ENCODE data around the gene ANK3.

Gene ANK3

GRCh38 chr10:60280475-60280874 lies 109.2 kb downstream of the ANK3 start:
- DNase-seq (ENCODE audit: low read depth) = no peak

- no peak for DNase-seq (ENCODE audit: low read depth)
Measured at GRCh38 chr10:60277656-60278055, 112.0 kb downstream of the ANK3 start.

DNA sequence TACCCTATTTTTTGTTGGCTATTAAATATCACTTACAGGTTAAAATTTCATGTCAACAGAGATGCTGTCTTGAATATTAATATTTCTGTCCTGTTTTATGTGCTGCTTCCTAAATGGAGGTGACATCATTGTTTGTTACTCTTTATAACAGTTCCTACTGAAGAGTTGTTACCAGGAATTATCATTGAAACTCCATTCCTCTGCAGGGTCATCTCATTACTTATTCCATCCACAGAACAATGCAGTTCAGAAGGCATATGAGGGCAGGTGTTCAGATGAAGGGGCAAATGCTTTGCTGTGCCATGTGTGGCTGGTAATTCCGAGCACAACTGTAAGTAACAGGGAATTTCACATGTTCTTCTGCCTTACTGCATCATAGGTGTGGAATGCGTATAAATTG lies 113.4 kb downstream of the ANK3 start:
- no peak for DNase-seq (ENCODE audit: low read depth)

- DNase-seq (ENCODE audit: low read depth) = no peak
Measured at GRCh38 chr10:60271319-60272040, 118.2 kb downstream of the ANK3 start.

GRCh38 chr10:60270426-60270825 lies 119.2 kb downstream of the ANK3 start:
- DNase-seq (ENCODE audit: low read depth) = no peak

GRCh38 chr10:60267802-60268201 lies 121.9 kb downstream of the ANK3 start:
- no peak for DNase-seq (ENCODE audit: low read depth)

DNA sequence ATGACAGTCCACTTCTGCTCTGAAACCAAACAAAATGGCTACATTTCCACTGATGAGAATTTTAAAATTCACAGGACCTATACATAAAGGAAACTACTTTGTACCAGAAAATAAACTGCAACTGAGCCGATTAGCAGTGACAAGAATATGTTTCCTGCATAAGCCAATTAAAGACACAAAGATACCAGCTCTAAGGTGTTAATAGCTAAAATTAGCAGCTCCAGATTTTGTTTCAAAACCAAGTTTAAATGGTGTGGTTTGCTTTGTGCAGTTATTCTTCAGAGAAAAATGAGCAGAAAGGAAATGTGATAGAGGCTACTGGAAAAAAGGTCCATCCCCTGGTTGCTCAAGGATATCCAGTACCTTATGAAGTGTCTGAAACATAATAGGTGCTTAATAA lies 123.2 kb downstream of the ANK3 start:
- DNase-seq (ENCODE audit: low read depth) = no peak

- no peak for DNase-seq (ENCODE audit: low read depth)
Measured at GRCh38 chr10:60262647-60263126, 127.0 kb downstream of the ANK3 start.

GRCh38 chr10:60260321-60260720 lies 129.4 kb downstream of the ANK3 start:
- DNase-seq (ENCODE audit: low read depth) = no peak

- no peak for DNase-seq (ENCODE audit: low read depth)
Measured at GRCh38 chr10:60258429-60258797, 131.3 kb downstream of the ANK3 start.

GRCh38 chr10:60257767-60258428 lies 131.8 kb downstream of the ANK3 start:
- DNase-seq (ENCODE audit: low read depth) = no peak

GRCh38 chr10:60254776-60255175 lies 134.9 kb downstream of the ANK3 start:
- no peak for DNase-seq (ENCODE audit: low read depth)

- DNase-seq (ENCODE audit: low read depth) = no peak
Measured at GRCh38 chr10:60253484-60253883, 136.2 kb downstream of the ANK3 start.

GRCh38 chr10:60252688-60253087 lies 137.0 kb downstream of the ANK3 start:
- DNase-seq (ENCODE audit: low read depth) = no peak

DNA sequence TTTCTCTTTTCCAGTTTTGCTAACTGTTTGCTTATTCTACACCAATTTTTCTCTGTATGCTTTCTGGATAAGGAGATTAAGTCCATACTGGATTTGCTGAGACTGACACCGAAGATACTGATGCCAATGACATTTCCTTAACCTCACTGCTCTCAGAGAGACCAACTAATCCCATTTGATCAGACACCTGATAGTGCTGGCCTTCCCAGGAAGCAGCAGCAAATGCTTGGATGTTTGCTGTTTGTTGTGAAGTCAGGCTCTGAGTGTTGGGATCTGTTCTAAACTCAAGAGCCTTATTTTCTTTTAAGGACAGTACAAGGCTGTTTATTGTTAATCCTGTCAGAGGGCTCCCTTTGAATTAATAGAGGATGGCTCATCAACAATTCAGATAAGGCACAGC lies 143.3 kb downstream of the ANK3 start:
- no peak for DNase-seq (ENCODE audit: low read depth)

DNA sequence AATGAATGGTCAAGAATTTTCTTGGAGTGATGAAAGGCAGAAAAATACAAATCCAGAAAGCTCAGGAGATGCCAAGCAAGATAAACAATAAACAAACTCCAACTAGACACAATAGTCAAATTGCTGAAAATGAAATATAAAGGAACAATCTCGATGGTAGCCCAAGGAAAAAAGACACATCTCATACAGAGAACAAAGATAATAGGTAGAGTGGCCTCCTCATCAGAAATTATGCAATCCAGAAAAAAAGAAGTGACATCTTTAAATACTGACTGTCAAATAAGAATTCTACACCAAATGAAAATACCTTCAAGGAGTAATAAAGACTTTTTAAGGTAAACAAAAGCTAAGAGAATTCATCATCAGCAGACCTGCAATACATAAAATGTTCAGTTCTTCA lies 150.4 kb downstream of the ANK3 start:
- DNase-seq (ENCODE audit: low read depth) = no peak

- no peak for DNase-seq (ENCODE audit: low read depth)
Measured at GRCh38 chr10:60238759-60239100, 150.9 kb downstream of the ANK3 start.

- no peak for DNase-seq (ENCODE audit: low read depth)
Measured at GRCh38 chr10:60237977-60238758, 151.5 kb downstream of the ANK3 start.

DNA sequence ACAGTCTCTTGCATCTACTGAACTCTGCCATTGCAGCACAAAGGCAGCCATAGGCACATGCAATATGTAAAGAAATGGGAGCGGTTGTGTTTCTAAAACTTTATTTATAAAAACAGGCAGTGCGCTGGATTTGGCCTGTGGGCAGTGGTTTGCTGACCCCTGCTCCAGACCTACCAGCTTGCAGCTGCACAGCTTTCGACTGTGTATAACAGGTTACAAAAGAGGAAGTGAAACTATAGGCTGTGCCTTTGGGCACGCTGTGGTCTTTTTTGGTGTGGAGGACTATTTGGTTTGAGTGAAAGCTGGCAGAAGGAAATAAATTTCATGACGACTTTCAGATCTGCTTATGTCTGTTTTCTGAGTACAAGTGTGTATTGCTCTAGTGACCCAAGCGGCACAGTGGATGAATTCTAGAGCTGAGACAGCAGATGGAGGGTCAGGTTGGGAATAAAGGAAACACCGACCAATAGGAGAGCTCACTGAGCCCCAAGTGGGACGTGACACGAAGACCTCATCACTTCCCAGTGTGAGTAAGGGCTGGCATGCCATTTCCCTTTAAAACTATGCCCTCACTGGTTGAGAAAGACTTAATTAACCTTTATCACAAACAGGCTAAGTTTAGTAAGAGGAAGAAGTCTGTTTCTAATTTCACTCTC lies 152.7 kb downstream of the ANK3 start:
- no peak for DNase-seq (ENCODE audit: low read depth)

DNA sequence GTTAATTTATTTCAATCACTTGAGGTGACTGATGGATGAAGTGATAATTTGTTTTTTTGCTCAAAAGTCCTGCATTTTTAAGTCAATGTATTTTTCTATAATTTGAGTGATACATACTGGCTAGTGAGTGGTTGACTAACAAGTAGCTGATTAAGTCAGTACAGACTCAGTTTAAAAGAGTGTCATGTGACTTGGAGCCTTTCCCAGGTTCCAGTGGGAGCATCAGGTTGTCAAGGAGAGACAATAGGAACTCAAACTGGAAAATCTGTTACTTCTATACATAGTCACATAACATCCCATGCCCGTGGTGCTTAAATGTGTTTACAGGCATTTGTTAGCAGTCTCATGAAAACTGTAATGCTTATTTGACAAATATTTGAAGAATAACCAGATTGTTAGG lies 154.7 kb downstream of the ANK3 start:
- no peak for DNase-seq (ENCODE audit: low read depth)

DNA sequence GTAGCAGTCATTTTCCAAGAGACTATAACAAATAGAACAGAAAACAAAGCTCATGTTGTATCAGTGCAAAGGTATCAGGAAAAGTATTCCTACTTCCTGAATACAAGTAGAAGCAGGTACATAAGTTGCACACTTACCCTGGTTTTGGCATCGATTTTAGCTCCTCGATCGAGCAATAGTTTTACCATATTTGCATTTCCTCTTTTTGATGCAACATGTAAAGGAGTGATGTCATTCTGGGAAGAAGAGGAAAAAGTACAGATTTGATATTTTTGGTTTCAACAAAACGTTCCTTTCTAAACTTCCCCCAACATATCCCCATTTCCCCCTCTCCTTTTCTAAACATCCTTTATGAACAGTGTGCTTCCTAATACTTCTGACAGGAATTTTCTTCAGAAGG lies 155.1 kb downstream of the ANK3 start:
- no peak for DNase-seq (ENCODE audit: low read depth)

- no peak for DNase-seq (ENCODE audit: low read depth)
Measured at GRCh38 chr10:60230892-60231291, 158.8 kb downstream of the ANK3 start.

Measured in T-helper 22 cell (primary cell).